K562 (cell line): ENCODE measurements around the gene PPIH. TPM values are rescaled to one million over a fixed set of nuclear protein-coding genes. Genes with fewer than 3 reads are reported as not detected.

ENCODE experiments used
- FOXA1 ChIP-seq: fragments of 450-650 bp; IDR thresholded peaks from 2 replicates; pipeline ENCODE4 v1.6.1; 2016; ENCODE audit warnings: mild to moderate bottlenecking, borderline replicate concordance
- HDAC2 ChIP-seq: fragments of 450-650 bp; IDR thresholded peaks from 2 replicates; pipeline ENCODE4 v1.6.1; 2016; ENCODE audit warnings: mild to moderate bottlenecking
- KAT2B ChIP-seq: IDR thresholded peaks from one replicate; pipeline ENCODE4 v1.6.1; 2012; ENCODE audit warnings: low read depth, mild to moderate bottlenecking, control low read depth, inconsistent platforms, low read length, moderate library complexity
- MAFG ChIP-seq: fragments of 450-650 bp; conservative IDR thresholded peaks from 2 replicates; pipeline ENCODE4 v1.6.1; 2016; ENCODE audit warnings: missing genetic modification characterization, missing compliant biosample characterization
- PTTG1 ChIP-seq: fragments of 450-650 bp; IDR thresholded peaks from 2 replicates; pipeline ENCODE4 v1.6.1; 2016; ENCODE audit warnings: low read depth, mild to moderate bottlenecking, missing genetic modification characterization, missing compliant biosample characterization
- ZEB2 ChIP-seq: fragments of 450-650 bp; IDR thresholded peaks from 2 replicates; pipeline ENCODE4 v1.6.1; 2016
- ZFPM2 ChIP-seq: fragments of 250-450 bp; sonication (Bioruptor Pico); IDR thresholded peaks from 2 replicates; pipeline ENCODE4 v1.5.1; 2022; ENCODE audit warnings: mild to moderate bottlenecking
- ZFX ChIP-seq: sonication (generic); formaldehyde crosslinking; IDR thresholded peaks from 2 replicates; pipeline ENCODE4 v1.8.0; 2022; ENCODE audit warnings: mild to moderate bottlenecking, missing genetic modification reagents, moderate library complexity
- ZNF407 ChIP-seq: fragments of 450-650 bp; IDR thresholded peaks from 2 replicates; pipeline ENCODE4 v1.6.1; 2016; ENCODE audit warnings: low read depth
- polyA plus RNA-seq, 8 experiments: library from polyadenylated mRNA; depleted of rRNA in 4 of 8; stranded (reverse) in 5 of 8; unstranded in 3 of 8; fragments of >200 nt; fragmentation: Nextera tagmentation in 2 of 8; fragmentation: Illumina TruSeq in 1 of 8; extraction: Ambion mirVana in 2 of 8; extraction: Trizol in 1 of 8; gene quantifications; 2 replicates each; pipeline versions ENCODE4 v1.2.1 to v1.2.3, GENCODE V29; 2011 to 2014; ENCODE audit warnings: inconsistent platforms in 1 of 8, missing spikeins in 1 of 8
- total RNA-seq, 7 experiments: library from RNA; depleted of rRNA in 6 of 7; stranded (reverse); fragments of >200 nt in 6 of 7; fragmentation: Illumina TruSeq in 2 of 7; extraction: Trizol in 2 of 7; gene quantifications; 2 replicates each; pipeline versions ENCODE4 v1.2.1 to v1.2.3, GENCODE V29; 2011 to 2021; ENCODE audit warnings: low replicate concordance in 1 of 7
- TF ChIP-seq, protein P1 (sequence below): fragments of 250-450 bp; sonication (Bioruptor Pico); IDR thresholded peaks from 2 replicates; pipeline ENCODE4 v1.9.0; 2021; ENCODE audit warnings: mild to moderate bottlenecking
- TF ChIP-seq, protein P2 (sequence below): fragments of 250-450 bp; sonication (Bioruptor Pico); IDR thresholded peaks from 2 replicates; pipeline ENCODE4 v1.4.0; 2020; ENCODE audit warnings: mild to moderate bottlenecking, moderate library complexity
- TF ChIP-seq, protein P3 (sequence below): fragments of 450-650 bp; IDR thresholded peaks from 2 replicates; pipeline ENCODE4 v1.6.1; 2018; ENCODE audit not compliant: partially characterized antibody

The PPIH gene
- total and polyA plus RNA-seq, 9 of the 15 experiments (the other 6 are each of a cell fraction or from before 2014, with no cell fraction given): 197 to 470 (median 277) TPM

GRCh38 chr1:42682739-42683531 is 24.7 kb downstream of the PPIH start (continued):
- TF ChIP-seq, protein P1, sequence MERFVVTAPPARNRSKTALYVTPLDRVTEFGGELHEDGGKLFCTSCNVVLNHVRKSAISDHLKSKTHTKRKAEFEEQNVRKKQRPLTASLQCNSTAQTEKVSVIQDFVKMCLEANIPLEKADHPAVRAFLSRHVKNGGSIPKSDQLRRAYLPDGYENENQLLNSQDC (CRISPR knock-in tag): peak; percentile 8; the same call in 1 of the 2 replicates
- TF ChIP-seq ZFX (CRISPR knock-in tag) (peak; percentile 92), KAT2B (no peak), PTTG1 (tag) (no peak), HDAC2 (no peak), MAFG (tag) (no peak), ZFPM2 (CRISPR knock-in tag) (no peak), FOXA1 (no peak), ZEB2 (no peak), ZNF407 (no peak)
- TF ChIP-seq, protein P2, sequence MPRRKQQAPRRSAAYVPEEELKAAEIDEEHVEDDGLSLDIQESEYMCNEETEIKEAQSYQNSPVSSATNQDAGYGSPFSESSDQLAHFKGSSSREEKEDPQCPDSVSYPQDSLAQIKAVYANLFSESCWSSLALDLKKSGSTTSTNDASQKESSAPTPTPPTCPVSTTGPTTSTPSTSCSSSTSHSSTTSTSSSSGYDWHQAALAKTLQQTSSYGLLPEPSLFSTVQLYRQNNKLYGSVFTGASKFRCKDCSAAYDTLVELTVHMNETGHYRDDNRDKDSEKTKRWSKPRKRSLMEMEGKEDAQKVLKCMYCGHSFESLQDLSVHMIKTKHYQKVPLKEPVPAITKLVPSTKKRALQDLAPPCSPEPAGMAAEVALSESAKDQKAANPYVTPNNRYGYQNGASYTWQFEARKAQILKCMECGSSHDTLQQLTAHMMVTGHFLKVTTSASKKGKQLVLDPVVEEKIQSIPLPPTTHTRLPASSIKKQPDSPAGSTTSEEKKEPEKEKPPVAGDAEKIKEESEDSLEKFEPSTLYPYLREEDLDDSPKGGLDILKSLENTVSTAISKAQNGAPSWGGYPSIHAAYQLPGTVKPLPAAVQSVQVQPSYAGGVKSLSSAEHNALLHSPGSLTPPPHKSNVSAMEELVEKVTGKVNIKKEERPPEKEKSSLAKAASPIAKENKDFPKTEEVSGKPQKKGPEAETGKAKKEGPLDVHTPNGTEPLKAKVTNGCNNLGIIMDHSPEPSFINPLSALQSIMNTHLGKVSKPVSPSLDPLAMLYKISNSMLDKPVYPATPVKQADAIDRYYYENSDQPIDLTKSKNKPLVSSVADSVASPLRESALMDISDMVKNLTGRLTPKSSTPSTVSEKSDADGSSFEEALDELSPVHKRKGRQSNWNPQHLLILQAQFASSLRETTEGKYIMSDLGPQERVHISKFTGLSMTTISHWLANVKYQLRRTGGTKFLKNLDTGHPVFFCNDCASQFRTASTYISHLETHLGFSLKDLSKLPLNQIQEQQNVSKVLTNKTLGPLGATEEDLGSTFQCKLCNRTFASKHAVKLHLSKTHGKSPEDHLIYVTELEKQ: no peak
- TF ChIP-seq, protein P3, sequence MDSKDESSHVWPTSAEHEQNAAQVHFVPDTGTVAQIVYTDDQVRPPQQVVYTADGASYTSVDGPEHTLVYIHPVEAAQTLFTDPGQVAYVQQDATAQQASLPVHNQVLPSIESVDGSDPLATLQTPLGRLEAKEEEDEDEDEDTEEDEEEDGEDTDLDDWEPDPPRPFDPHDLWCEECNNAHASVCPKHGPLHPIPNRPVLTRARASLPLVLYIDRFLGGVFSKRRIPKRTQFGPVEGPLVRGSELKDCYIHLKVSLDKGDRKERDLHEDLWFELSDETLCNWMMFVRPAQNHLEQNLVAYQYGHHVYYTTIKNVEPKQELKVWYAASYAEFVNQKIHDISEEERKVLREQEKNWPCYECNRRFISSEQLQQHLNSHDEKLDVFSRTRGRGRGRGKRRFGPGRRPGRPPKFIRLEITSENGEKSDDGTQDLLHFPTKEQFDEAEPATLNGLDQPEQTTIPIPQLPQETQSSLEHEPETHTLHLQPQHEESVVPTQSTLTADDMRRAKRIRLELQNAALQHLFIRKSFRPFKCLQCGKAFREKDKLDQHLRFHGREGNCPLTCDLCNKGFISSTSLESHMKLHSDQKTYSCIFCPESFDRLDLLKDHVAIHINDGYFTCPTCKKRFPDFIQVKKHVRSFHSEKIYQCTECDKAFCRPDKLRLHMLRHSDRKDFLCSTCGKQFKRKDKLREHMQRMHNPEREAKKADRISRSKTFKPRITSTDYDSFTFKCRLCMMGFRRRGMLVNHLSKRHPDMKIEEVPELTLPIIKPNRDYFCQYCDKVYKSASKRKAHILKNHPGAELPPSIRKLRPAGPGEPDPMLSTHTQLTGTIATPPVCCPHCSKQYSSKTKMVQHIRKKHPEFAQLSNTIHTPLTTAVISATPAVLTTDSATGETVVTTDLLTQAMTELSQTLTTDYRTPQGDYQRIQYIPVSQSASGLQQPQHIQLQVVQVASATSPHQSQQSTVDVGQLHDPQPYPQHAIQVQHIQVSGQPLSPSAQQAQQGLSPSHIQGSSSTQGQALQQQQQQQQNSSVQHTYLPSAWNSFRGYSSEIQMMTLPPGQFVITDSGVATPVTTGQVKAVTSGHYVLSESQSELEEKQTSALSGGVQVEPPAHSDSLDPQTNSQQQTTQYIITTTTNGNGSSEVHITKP: no peak
